Measurements from ENCODE around the gene AHNAK. TPM values are rescaled to one million over a fixed set of nuclear protein-coding genes. Genes with fewer than 3 reads are reported as not detected.

AHNAK gene
- total and polyA plus RNA-seq, 2 donors (not counting 3 experiments of a cell fraction or from before 2014, with no cell fraction given): 35.2 to 436 TPM

DNA sequence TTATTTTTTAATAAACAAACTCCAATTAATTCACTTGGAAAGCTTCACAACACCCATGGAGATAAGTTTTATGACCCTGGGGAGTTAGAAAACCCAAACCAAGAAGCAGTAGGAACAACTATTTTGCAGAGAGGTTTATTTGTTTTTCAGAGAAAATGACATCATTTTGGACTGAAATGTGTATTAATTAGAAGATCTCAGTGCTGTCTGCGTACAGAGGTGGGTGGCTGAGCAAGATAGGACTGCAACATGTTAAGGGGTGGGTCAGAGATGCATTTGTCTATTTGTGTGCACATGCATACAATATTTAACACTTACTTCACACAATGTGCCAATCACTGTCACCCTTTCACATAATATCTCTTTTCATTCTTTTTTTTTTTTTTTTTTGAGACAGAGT lies 126.7 kb downstream of the AHNAK start:
- TF ChIP-seq CTCF (IDR thresholded peaks at IDR 0.05; ENCODE audit: extremely low read depth in 1 of 2, insufficient read depth in 1 of 2, low read depth in 1 of 2, low read length in 2 of 2): no peak
- TF ChIP-seq FOS (IDR thresholded peaks at IDR 0.05; ENCODE audit: borderline replicate concordance, insufficient read depth, low read length): no peak
- TF ChIP-seq GATA2 (IDR thresholded peaks at IDR 0.05; ENCODE audit: insufficient read depth, insufficient read length, low read depth, low read length): no peak
- TF ChIP-seq POLR2A (IDR thresholded peaks at IDR 0.05; ENCODE audit: low read depth, low read length): no peak
- no peak for TF ChIP-seq MYC (IDR thresholded peaks at IDR 0.05; ENCODE audit: low read depth, low read length)
- TF ChIP-seq POLR2AphosphoS5 (IDR thresholded peaks at IDR 0.05; ENCODE audit: insufficient read depth, low read depth, low read length): no peak
- TF ChIP-seq MAX (IDR thresholded peaks at IDR 0.05; ENCODE audit: insufficient read depth, insufficient read length): no peak
- no peak for TF ChIP-seq EZH2 (IDR thresholded peaks at IDR 0.05; ENCODE audit: borderline replicate concordance, low read depth, low read length, severe bottlenecking)
- TF ChIP-seq JUN (IDR thresholded peaks at IDR 0.05; ENCODE audit: borderline replicate concordance, insufficient read depth, insufficient read length, low read depth): no peak
- Histone ChIP-seq H3K4me1 (ENCODE audit: control insufficient read depth, extremely low read depth, insufficient read depth, low read length) (no peaks in the 10 kb centered on the region), H3K4me3 (replicated peaks in 1 of 3; ENCODE audit: insufficient read depth in 1 of 3, low read depth in 1 of 3, low read length in 3 of 3) (no peak overlapping the region), H3K9ac (replicated peaks; ENCODE audit: extremely low read depth, insufficient read depth, low read length) (no peak overlapping the region), H3K36me3 (ENCODE audit: control insufficient read depth in 2 of 2, extremely low read depth in 1 of 2, insufficient read depth in 2 of 2, low read length in 2 of 2) (no peaks in the 10 kb centered on the region), H3K9me1 (replicated peaks; ENCODE audit: control insufficient read depth, extremely low read depth, insufficient read depth, low read length) (no peaks in the 10 kb centered on the region), H3K4me2 (ENCODE audit: insufficient read depth, low read length) (no peak overlapping the region), H4K20me1 (replicated peaks; ENCODE audit: control insufficient read depth, extremely low read depth, insufficient read depth, low read length) (no peaks in the 10 kb centered on the region), H2AFZ (ENCODE audit: low read depth, low read length) (no peak overlapping the region), H3K27ac (ENCODE audit: insufficient read depth, low read depth, low read length) (no peak overlapping the region), H3K9me3 (replicated peaks; ENCODE audit: control insufficient read depth, insufficient read depth, low read length) (no peaks in the 10 kb centered on the region), H3K27me3 (ENCODE audit: control insufficient read depth in 2 of 2, insufficient read depth in 2 of 2, low read length in 2 of 2) (peaks cover 3 to 6% of the 10 kb centered on the region in 2 experiments), H3K79me2 (ENCODE audit: control insufficient read depth, insufficient read depth, low read length) (no peaks in the 10 kb centered on the region)
- no peak for FAIRE-seq
- intact Hi-C loops (cut with micrococcal nuclease) (no loop called here), dilution Hi-C loops (cut with MboI; ENCODE audit: extremely low pct_ligation_motif_present, low sequenced_read_pairs) (no loop called here)
- BruUV-seq (replicated peaks): no TSS peak
- no peak for DNase-seq (ENCODE audit: low read depth, low spot score)
- ChIA-PET CTCF (interaction anchor here (1.0 to 1.7 kb wide), 4 partner anchors 51 to 141 kb away, joined by 3 to 14 read pairs (median 4); no protein-coding TSS in a partner anchor), POLR2A (no interaction called here)
